Right lobe of liver (tissue), 6 donors: ENCODE measurements around the gene GNPDA1. TPM values are rescaled to one million over a fixed set of nuclear protein-coding genes. Genes with fewer than 3 reads are reported as not detected.
"Not testable (repeated sequence)": the region's sequence is repeated elsewhere in the genome, so short reads cannot be mapped to it uniquely, and the experiment has no call there.

ENCODE experiments used
- ATAC-seq, 4 donors: fragments of 200-7000 bp; cut with Tn5 transposase; one replicate each; pipeline ENCODE4 v1.9.1; 2020; ENCODE audit warnings: mild to moderate bottlenecking in 4 of 4, moderate library complexity in 4 of 4
- DNase-seq, 3 donors: peaks; one replicate each; pipeline ENCODE4 v3.0.0-alpha.2; 2020
- H3K27ac ChIP-seq, 3 donors: fragments of 200-600 bp; one replicate each; pipeline ENCODE4 v1.8.0; 2022
- H3K27me3 ChIP-seq, 2 donors: fragments of 200-600 bp; one replicate each; pipeline ENCODE4 v1.8.0; 2022
- H3K36me3 ChIP-seq, 4 donors: fragments of 200-600 bp; sonication (generic) in 1 of 4; one replicate each; pipeline versions ENCODE4 v1.5.1 to v1.8.0; 2017 to 2022; ENCODE audit warnings: control low read depth in 1 of 4
- H3K4me1 ChIP-seq, 4 donors: fragments of 200-600 bp; sonication (generic) in 1 of 4; one replicate each; pipeline versions ENCODE4 v1.5.1 to v1.8.0; 2017 to 2022; ENCODE audit warnings: control low read depth in 1 of 4
- H3K4me3 ChIP-seq, 3 donors: fragments of 200-600 bp; one replicate each; pipeline ENCODE4 v1.8.0; 2022
- H3K9me3 ChIP-seq, 4 donors: fragments of 200-600 bp; sonication (generic) in 1 of 4; one replicate each; pipeline versions ENCODE4 v1.5.1 to v1.8.0; 2017 to 2022; ENCODE audit warnings: control low read depth in 1 of 4
- CTCF ChIP-seq, 4 donors: fragments of 200-600 bp in 3 of 4; fragments of 450-650 bp in 1 of 4; IDR thresholded peaks; one replicate each; pipeline versions ENCODE4 v1.5.1 to v1.8.0; 2016 to 2022; ENCODE audit warnings: antibody characterized with exemption in 4 of 4, mild to moderate bottlenecking in 2 of 4
- POLR2A ChIP-seq: fragments of 450-650 bp; IDR thresholded peaks from one replicate; pipeline ENCODE4 v1.6.1; 2017; ENCODE audit warnings: antibody characterized with exemption, mild to moderate bottlenecking
- WGBS: methylation state at CpG from one replicate; pipeline ENCODE4 v1.1.6; 2018; ENCODE audit warnings: low coverage, low lambda C conversion rate; ENCODE audit not compliant: insufficient coverage; ENCODE audit errors: missing lambda C conversion rate; 5-methylcytosine and 5-hydroxymethylcytosine counted together
- intact Hi-C, 2 donors: fragments of 100-400 bp; cut with DNase I; formaldehyde crosslinking; loops; one replicate each; pipeline versions ENCODE4 v1.11.2 to v1.14.1; 2022
- total RNA-seq, 6 experiments: library from RNA; depleted of rRNA in 2 of 6; stranded (reverse); fragments of >200 nt in 2 of 6; fragmentation: NEBNext Ultra II Directional in 3 of 6; extraction: Animal tissue kit (Norgen Biotek cat#: 25700) in 3 of 6; gene quantifications; one replicate each; pipeline versions ENCODE4 v1.1.0 to v1.2.4, GENCODE V29; 2016 to 2023
- donor health status: DM: no; HTN: yes; CAD: no.
- donor health status: DM: no; HTN: no; CAD: no.
- donor health status: DM: no; HTN: no; CAD: no.
- donor health status: DM: no; HTN: yes; CAD: no.
- donor health status: DM: no; HTN: yes; CAD: no.

GNPDA1 gene
- total RNA-seq, 6 experiments from 2014 or later = 6.3 to 22.1 (median 14.9) TPM

GRCh38 chr5:142055301-142055700 lies 42.5 kb upstream of the GNPDA1 start:
- H3K36me3 ChIP-seq = no peaks in the 10 kb centered on the region
- H3K27ac ChIP-seq = no peak overlapping the region
- H3K4me1 ChIP-seq = no peaks in the 10 kb centered on the region
- H3K4me3 ChIP-seq = no peak overlapping the region
- no peaks in the 10 kb centered on the region for H3K9me3 ChIP-seq
- ATAC-seq = no peak
- intact Hi-C loops = no loop called here
- WGBS = 100% methylated on average over 1 of the region's 1 CpG
- no peak for DNase-seq
- H3K27me3 ChIP-seq = no peaks in the 10 kb centered on the region
- no peak for TF ChIP-seq POLR2A
- TF ChIP-seq CTCF (IDR thresholded peaks at IDR 0.05) = no peak

- DNase-seq (no peak), ATAC-seq (peak; percentile 66 to 87 (median 86))
- Histone ChIP-seq H3K36me3 (no peaks in the 10 kb centered on the region), H3K4me3 (no peak overlapping the region), H3K4me1 (no peaks in the 10 kb centered on the region), H3K27me3 (no peaks in the 10 kb centered on the region), H3K9me3 (no peaks in the 10 kb centered on the region), H3K27ac (no peak overlapping the region)
- 57% methylated on average over 4 of the region's 4 CpGs for WGBS
- intact Hi-C loops = no loop called here
- TF ChIP-seq POLR2A = no peak
- no peak for TF ChIP-seq CTCF (IDR thresholded peaks at IDR 0.05)
Observed at GRCh38 chr5:142053426-142054151, 40.8 kb upstream of the GNPDA1 start.

GRCh38 chr5:142052026-142052425 lies 39.2 kb upstream of the GNPDA1 start:
- H3K27me3 ChIP-seq, H3K27ac ChIP-seq, H3K36me3 ChIP-seq, H3K9me3 ChIP-seq, H3K4me1 ChIP-seq, intact Hi-C loops, ATAC-seq, H3K4me3 ChIP-seq, DNase-seq: not testable (repeated sequence)
- WGBS = 83% methylated on average over 4 of the region's 4 CpGs

- ATAC-seq = no peak
Observed at GRCh38 chr5:142048272-142048671, 35.4 kb upstream of the GNPDA1 start.

More at GRCh38 chr5:142048272-142048671, 35.4 kb upstream of the GNPDA1 start:
- 52% methylated on average over 6 of the region's 7 CpGs for WGBS
- H3K9me3 ChIP-seq = no peaks in the 10 kb centered on the region
- H3K4me1 ChIP-seq = no peaks in the 10 kb centered on the region
- H3K27me3 ChIP-seq = no peaks in the 10 kb centered on the region
- no peak for TF ChIP-seq POLR2A
- TF ChIP-seq CTCF (IDR thresholded peaks at IDR 0.05) = no peak
- no peak overlapping the region for H3K27ac ChIP-seq
- no peak for DNase-seq
- intact Hi-C loops = no loop called here
- H3K4me3 ChIP-seq = no peak overlapping the region
- H3K36me3 ChIP-seq = no peaks in the 10 kb centered on the region
